Uterus (tissue), 4 donors: Measurements from ENCODE around the gene TOX3. TPM values are rescaled to one million over a fixed set of nuclear protein-coding genes. Genes with fewer than 3 reads are reported as not detected.

Experiments used
- DNase-seq, 2 donors: peaks; one replicate each; pipeline ENCODE4 v3.0.0-alpha.2; 2019 to 2020
- H3K27ac ChIP-seq, 2 donors: fragments of 200-600 bp; sonication (generic); 1 replicate in 1 of 2; 2 replicates in 1 of 2; pipeline ENCODE4 v1.5.1; 2016 to 2018
- H3K27me3 ChIP-seq, 2 donors: fragments of 200-600 bp; sonication (generic); one replicate each; pipeline ENCODE4 v1.5.1; 2018 to 2019; ENCODE audit warnings: control low read depth in 1 of 2
- H3K36me3 ChIP-seq, 2 donors: fragments of 200-600 bp; sonication (generic); one replicate each; pipeline ENCODE4 v1.5.1; 2019; ENCODE audit warnings: control low read depth in 1 of 2
- H3K4me1 ChIP-seq, 2 donors: fragments of 200-600 bp; sonication (generic); one replicate each; pipeline ENCODE4 v1.5.1; 2018 to 2019; ENCODE audit warnings: control low read depth in 1 of 2
- H3K4me3 ChIP-seq, 2 donors: fragments of 200-600 bp; sonication (generic); 1 replicate in 1 of 2; 2 replicates in 1 of 2; pipeline ENCODE4 v1.5.1; 2018 to 2019; ENCODE audit warnings: mild to moderate bottlenecking in 1 of 2
- H3K9me3 ChIP-seq, 2 donors: fragments of 200-600 bp; sonication (generic); one replicate each; pipeline ENCODE4 v1.5.1; 2019; ENCODE audit warnings: control low read depth in 1 of 2
- CTCF ChIP-seq, 4 experiments: fragments of 200-600 bp in 2 of 4; fragments of 450-650 bp in 2 of 4; sonication (generic) in 2 of 4; IDR thresholded peaks; one replicate each; pipeline ENCODE4 v1.5.1; 2016 to 2019; ENCODE audit warnings: antibody characterized with exemption in 4 of 4, mild to moderate bottlenecking in 2 of 4, moderate library complexity in 1 of 4
- POLR2A ChIP-seq, 2 donors: fragments of 450-650 bp; IDR thresholded peaks; one replicate each; pipeline ENCODE4 v1.6.1; 2016; ENCODE audit warnings: antibody characterized with exemption in 2 of 2, mild to moderate bottlenecking in 1 of 2, moderate library complexity in 1 of 2
- intact Hi-C: fragments of 100-400 bp; cut with DNase I; formaldehyde crosslinking; loops from one replicate; pipeline ENCODE4 v1.15.1; 2023; ENCODE audit warnings: low total_unique reads
- total RNA-seq, 4 donors: library from RNA; depleted of rRNA in 3 of 4; stranded (reverse); fragments of >200 nt in 3 of 4; gene quantifications; one replicate each; pipeline versions ENCODE4 v1.1.0 to v1.2.4, GENCODE V29; 2014 to 2023
- donor health status: DM: yes; HTN: yes; CAD: no.

Gene TOX3
- total RNA-seq, 4 donors from 2014 or later = 0.55 to 1.2 TPM; not detected in 2

- H3K4me3 ChIP-seq = no peak overlapping the region
- no peak overlapping the region for H3K27ac ChIP-seq
- H3K27me3 ChIP-seq = no peaks in the 10 kb centered on the region
- H3K36me3 ChIP-seq = no peaks in the 10 kb centered on the region
- intact Hi-C loops = no loop called here
- DNase-seq = no peak
- TF ChIP-seq CTCF (IDR thresholded peaks at IDR 0.05) (no peak), POLR2A (IDR thresholded peaks at IDR 0.05) (no peak)
- H3K4me1 ChIP-seq = no peaks in the 10 kb centered on the region
- H3K9me3 ChIP-seq = no peaks in the 10 kb centered on the region
Measured at GRCh38 chr16:52440248-52440647, 106.7 kb downstream of the TOX3 start.

- TF ChIP-seq CTCF (IDR thresholded peaks at IDR 0.05) (no peak), POLR2A (IDR thresholded peaks at IDR 0.05) (no peak)
- Histone ChIP-seq H3K9me3 (no peaks in the 10 kb centered on the region), H3K4me1 (no peaks in the 10 kb centered on the region), H3K36me3 (no peaks in the 10 kb centered on the region), H3K4me3 (no peak overlapping the region), H3K27me3 (no peaks in the 10 kb centered on the region), H3K27ac (no peak overlapping the region)
- intact Hi-C loops = no loop called here
- no peak for DNase-seq
Measured at GRCh38 chr16:52439750-52440149, 107.2 kb downstream of the TOX3 start.

DNA sequence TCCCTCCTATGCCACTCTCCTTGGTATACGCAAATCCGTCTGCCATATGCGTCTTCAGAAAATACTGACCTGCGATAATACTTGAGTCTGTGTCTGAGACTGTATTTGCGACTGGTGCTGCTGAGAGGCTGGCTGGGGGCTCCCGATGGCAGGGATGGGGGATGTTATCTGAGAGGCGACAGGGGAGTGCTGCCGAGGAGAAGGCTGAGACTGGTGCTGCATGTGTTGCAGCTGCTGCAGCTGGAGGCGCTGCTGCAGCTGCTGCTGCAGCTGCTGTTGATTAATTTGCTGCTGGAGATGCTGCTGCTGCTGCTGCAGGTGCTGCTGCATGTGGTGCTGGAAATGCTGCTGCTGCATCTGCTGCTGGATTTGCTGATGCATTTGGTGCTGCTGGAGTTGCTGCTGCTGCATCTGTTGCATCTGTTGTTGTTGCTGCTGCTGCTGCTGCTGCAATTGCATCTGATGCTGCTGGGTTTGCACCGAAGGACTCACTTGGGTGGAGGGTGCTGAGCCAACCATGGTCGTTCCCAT is 107.7 kb downstream of the TOX3 start:
- Histone ChIP-seq H3K36me3 (no peaks in the 10 kb centered on the region), H3K27me3 (no peaks in the 10 kb centered on the region), H3K9me3 (no peaks in the 10 kb centered on the region), H3K4me3 (no peak overlapping the region), H3K4me1 (no peaks in the 10 kb centered on the region), H3K27ac (no peak overlapping the region)
- TF ChIP-seq POLR2A (IDR thresholded peaks at IDR 0.05) = no peak
- no peak for TF ChIP-seq CTCF (IDR thresholded peaks at IDR 0.05)
- intact Hi-C loops = no loop called here
- DNase-seq = no peak

- H3K27ac ChIP-seq = no peak overlapping the region
- no peaks in the 10 kb centered on the region for H3K27me3 ChIP-seq
- TF ChIP-seq CTCF (IDR thresholded peaks at IDR 0.05) = no peak
- no peak for TF ChIP-seq POLR2A (IDR thresholded peaks at IDR 0.05)
- H3K4me1 ChIP-seq = no peaks in the 10 kb centered on the region
- H3K4me3 ChIP-seq = no peak overlapping the region
- intact Hi-C loops = no loop called here
- no peaks in the 10 kb centered on the region for H3K9me3 ChIP-seq
- no peaks in the 10 kb centered on the region for H3K36me3 ChIP-seq
- DNase-seq = no peak
Measured at GRCh38 chr16:52437277-52437670, 109.7 kb downstream of the TOX3 start.

DNA sequence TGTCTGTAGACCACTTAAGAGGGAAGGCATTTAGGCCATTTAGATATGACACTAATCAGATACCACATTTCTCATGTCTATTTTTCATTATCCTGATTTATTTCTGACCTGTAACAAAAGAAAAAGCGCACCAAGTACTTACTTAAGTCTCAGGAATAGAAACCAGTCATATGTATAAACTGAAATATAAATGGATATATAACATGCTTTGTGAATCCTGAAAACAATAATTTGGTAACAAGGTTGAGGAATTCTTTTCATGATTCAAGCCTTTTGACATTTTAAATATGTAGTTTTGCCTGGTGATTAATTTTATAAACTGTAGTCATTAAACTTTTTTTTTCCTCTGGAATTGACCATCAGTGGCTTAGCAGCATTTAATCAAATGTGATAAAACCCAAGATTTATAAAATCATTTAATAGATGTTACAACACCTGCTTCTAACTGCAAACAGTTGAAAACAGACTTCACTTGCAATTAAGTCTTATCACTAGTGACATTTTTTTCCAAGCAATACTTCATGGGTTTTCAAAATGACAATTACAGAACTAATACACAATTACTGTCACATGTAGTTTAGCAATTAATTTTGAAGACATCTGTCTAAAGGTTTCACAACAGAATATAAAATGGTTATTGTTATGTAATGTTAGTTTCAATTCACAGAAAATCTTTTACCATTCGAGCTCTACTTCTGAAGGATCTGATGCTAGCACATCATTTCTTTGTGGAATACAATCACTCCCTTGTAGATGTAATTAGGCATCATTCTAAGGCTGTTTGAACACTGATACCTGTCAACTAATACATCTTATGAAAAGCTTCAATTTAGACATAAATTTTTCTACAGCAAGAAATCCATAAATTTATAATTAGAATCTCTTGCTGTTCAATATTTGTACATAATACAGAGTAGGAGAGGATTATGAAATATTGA is 110.3 kb downstream of the TOX3 start:
- no peaks in the 10 kb centered on the region for H3K4me1 ChIP-seq
- H3K4me3 ChIP-seq = no peak overlapping the region
- H3K36me3 ChIP-seq = no peaks in the 10 kb centered on the region
- DNase-seq = no peak
- H3K27me3 ChIP-seq = no peaks in the 10 kb centered on the region
- intact Hi-C loops = no loop called here
- no peak overlapping the region for H3K27ac ChIP-seq
- H3K9me3 ChIP-seq = no peaks in the 10 kb centered on the region
- TF ChIP-seq CTCF (IDR thresholded peaks at IDR 0.05) = no peak
- no peak for TF ChIP-seq POLR2A (IDR thresholded peaks at IDR 0.05)
